Calu3 (cell line): ENCODE measurements around the gene RPP40. TPM values are rescaled to one million over a fixed set of nuclear protein-coding genes. Genes with fewer than 3 reads are reported as not detected.

Experiments used
- Bru-seq: library from RNA; stranded (reverse); fragments of 400-500 nt; gene quantifications from one replicate; lab custom pipeline; 2021; lab: Mats Ljungman, UMichigan
- BruChase-seq, 2 experiments: library from RNA; stranded (reverse); fragments of 400-500 nt; gene quantifications; one replicate each; lab custom pipeline; 2021; lab: Mats Ljungman, UMichigan
- BruUV-seq: library from RNA; stranded (reverse); fragments of 400-500 nt; replicated peaks from 2 replicates; lab custom pipeline; 2021; lab: Mats Ljungman, UMichigan
- CTCF ChIA-PET: fragments of 300-600 bp; sonication (Branson Sonifier 250); formaldehyde crosslinking; loops from one replicate; lab custom pipeline; 2022; ENCODE audit warnings: antibody characterized with exemption; lab: Charles Lee
- DNase-seq: peaks from one replicate; pipeline ENCODE4 v3.0.0; 2022
- H3K27ac Mint-ChIP-seq: one replicate; pipeline ENCODE4 v1.8.0; 2022; ENCODE audit warnings: mixed read lengths; ENCODE audit not compliant: unreplicated experiment
- H3K27me3 Mint-ChIP-seq: one replicate; pipeline ENCODE4 v1.8.0; 2022; ENCODE audit warnings: mixed read lengths; ENCODE audit not compliant: unreplicated experiment
- H3K36me3 Mint-ChIP-seq: one replicate; pipeline ENCODE4 v1.8.0; 2022; ENCODE audit warnings: mild to moderate bottlenecking, moderate library complexity, mixed read lengths; ENCODE audit not compliant: insufficient read depth, unreplicated experiment
- H3K4me1 Mint-ChIP-seq: one replicate; pipeline ENCODE4 v1.8.0; 2022; ENCODE audit warnings: mild to moderate bottlenecking, low read depth, mixed read lengths; ENCODE audit not compliant: unreplicated experiment
- H3K4me3 Mint-ChIP-seq: one replicate; pipeline ENCODE4 v1.8.0; 2022; ENCODE audit warnings: mild to moderate bottlenecking, low read depth, moderate library complexity, mixed read lengths; ENCODE audit not compliant: unreplicated experiment
- H3K9me3 Mint-ChIP-seq: one replicate; pipeline ENCODE4 v1.8.0; 2022; ENCODE audit warnings: low read depth, mixed read lengths; ENCODE audit not compliant: unreplicated experiment
- CTCF ChIP-seq: fragments of 200-600 bp; IDR thresholded peaks from one replicate; pipeline ENCODE4 v1.8.0; 2022; ENCODE audit warnings: antibody characterized with exemption; ENCODE audit not compliant: unreplicated experiment
- intact Hi-C: fragments of 100-400 bp; cut with micrococcal nuclease; formaldehyde crosslinking; loops from one replicate; pipeline ENCODE4 v1.10.0; 2022; ENCODE audit not compliant: unreplicated experiment
- long read RNA-seq: library from polyadenylated mRNA; stranded (forward); transcript quantifications from one replicate; pipeline ENCODE4 v2.0.0, GENCODE V29; 2022
- total RNA-seq: library from RNA; stranded (reverse); gene quantifications from 2 replicates; pipeline ENCODE4 v1.2.3, GENCODE V29; 2022

The RPP40 gene
- total RNA-seq, result 7.4 and 11.1 TPM in 2 replicates
- Bru-seq, nascent RNA, result percentile 47 among the genes with signal in this experiment
- BruChase-seq, experiment 1, labeled RNA remaining after a 6-hour chase, result percentile 49 among the genes with signal in this experiment
- percentile 47 among the genes with signal in this experiment for BruChase-seq, experiment 2, labeled RNA remaining after a 2-hour chase
- long read RNA-seq, transcript RPP40-203 (8 exons, 1,042 nt), result minor isoform, 5 of 23 reads
- long read RNA-seq, transcript RPP40-202 (8 exons, 1,483 nt), result major isoform, 17 of 23 reads
- long read RNA-seq, partial matches to known transcripts, result 0 of 23 reads
- long read RNA-seq, other reads (novel, unspliced or antisense), result 1 of 23 reads

- intact Hi-C loops, result no loop called here
- BruUV-seq, result TSS peak; percentile 41
- peak within 1 kb of the TSS; percentile 50 for H3K27ac Mint-ChIP-seq
- CTCF ChIA-PET, result interaction anchor here (0.6 to 0.7 kb wide), 6 partner anchors 14 to 685 kb away, joined by 3 to 6 read pairs (median 4); no protein-coding TSS in a partner anchor
- no peaks in the 10 kb centered on the region for H3K9me3 Mint-ChIP-seq
- H3K4me1 Mint-ChIP-seq, result no peaks in the 10 kb centered on the region
- DNase-seq, result peak; percentile 95
- peak; percentile 66 for TF ChIP-seq CTCF
- H3K4me3 Mint-ChIP-seq, result peak within 1 kb of the TSS; percentile 91
- H3K36me3 Mint-ChIP-seq, result peaks cover 13% of the 10 kb centered on the region
- no peaks in the 10 kb centered on the region for H3K27me3 Mint-ChIP-seq
These were observed at the start of gene RPP40 for GRCh38 chr6:5003604-5004372. Gene RPP40, minus strand, starts transcription at chr6:5004037. Its CDS starts 35 bp downstream, at chr6:5004002.

- CTCF ChIA-PET, result no interaction called here
- TF ChIP-seq CTCF, result no peak
- H3K4me3 Mint-ChIP-seq, result no peak overlapping the region
- H3K4me1 Mint-ChIP-seq, result no peaks in the 10 kb centered on the region
- peaks cover 28% of the 10 kb centered on the region for H3K27me3 Mint-ChIP-seq
- no peak for DNase-seq
- H3K27ac Mint-ChIP-seq, result no peak overlapping the region
- H3K9me3 Mint-ChIP-seq, result peaks cover 9% of the 10 kb centered on the region
- no peaks in the 10 kb centered on the region for H3K36me3 Mint-ChIP-seq
- no TSS peak for BruUV-seq
- intact Hi-C loops, result loop anchor here (10.0 kb wide), 1 partner anchor 252 kb away; no protein-coding TSS in a partner anchor
These were observed 49.2 kb upstream of the RPP40 start for GRCh38 chr6:5053038-5053437.

DNA sequence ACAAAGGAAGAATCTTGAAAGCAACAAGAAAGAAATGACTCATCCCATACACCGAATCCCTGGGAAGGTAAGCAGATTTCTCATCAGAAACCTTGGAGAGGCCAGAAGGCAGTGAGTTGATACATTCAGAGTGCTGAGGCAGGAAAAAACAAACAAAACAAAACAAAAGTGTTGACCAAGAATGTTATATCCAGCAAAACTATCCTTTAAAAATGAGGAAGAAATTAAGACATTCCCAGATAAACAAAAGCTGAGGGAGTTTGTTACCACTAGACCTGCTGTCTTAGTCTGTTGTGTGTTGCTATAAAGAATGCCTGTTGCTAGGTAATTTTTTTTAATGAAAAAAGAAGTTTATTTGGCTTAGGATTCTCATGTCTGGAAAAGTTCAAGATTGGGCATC lies 47.6 kb upstream of the RPP40 start:
- H3K27ac Mint-ChIP-seq, result no peak overlapping the region

More for the DNA sequence above, 47.6 kb upstream of the RPP40 start:
- DNase-seq, result no peak
- Mint-ChIP-seq H3K27me3 (peaks cover 28% of the 10 kb centered on the region), H3K36me3 (no peaks in the 10 kb centered on the region), H3K4me1 (no peaks in the 10 kb centered on the region), H3K4me3 (no peak overlapping the region), H3K9me3 (peaks cover 9% of the 10 kb centered on the region)
- no peak for TF ChIP-seq CTCF
- no TSS peak for BruUV-seq
- intact Hi-C loops, result loop anchor here (10.0 kb wide), 1 partner anchor 253 kb away; no protein-coding TSS in a partner anchor
- CTCF ChIA-PET, result no interaction called here
